Endothelial cell of umbilical vein (primary cell): Measurements from ENCODE around the gene BICD2.

Source experiments
- EZH2 ChIP-seq: IDR thresholded peaks from 2 replicates; pipeline ENCODE4 v1.6.1; 2012; ENCODE audit warnings: borderline replicate concordance, low read depth, mild to moderate bottlenecking, moderate library complexity, low read length, inconsistent platforms; ENCODE audit not compliant: severe bottlenecking
- FOS ChIP-seq: IDR thresholded peaks from 2 replicates; pipeline ENCODE4 v1.6.1; 2011; ENCODE audit warnings: mild to moderate bottlenecking, low read length, moderate library complexity, borderline replicate concordance; ENCODE audit not compliant: insufficient read depth
- GATA2 ChIP-seq: IDR thresholded peaks from 2 replicates; pipeline ENCODE4 v1.7.0; 2011; ENCODE audit warnings: low read depth, mild to moderate bottlenecking, moderate library complexity, mixed read lengths, low read length; ENCODE audit not compliant: insufficient read length, insufficient read depth
- JUN ChIP-seq: IDR thresholded peaks from 2 replicates; pipeline ENCODE4 v1.6.1; 2011; ENCODE audit warnings: borderline replicate concordance, low read depth; ENCODE audit not compliant: insufficient read length, insufficient read depth
- MYC ChIP-seq: IDR thresholded peaks from one replicate; pipeline ENCODE4 v1.6.1; 2011; ENCODE audit warnings: mild to moderate bottlenecking, low read depth, low read length
- POLR2A ChIP-seq: IDR thresholded peaks from 2 replicates; pipeline ENCODE4 v1.6.1; 2012; ENCODE audit warnings: low read depth, mild to moderate bottlenecking, control low read depth, low read length
- POLR2AphosphoS5 ChIP-seq: IDR thresholded peaks from 2 replicates; pipeline ENCODE4 v1.6.1; 2012; ENCODE audit warnings: low read depth, mild to moderate bottlenecking, control low read depth, low read length, moderate library complexity; ENCODE audit not compliant: insufficient read depth
- TF ChIP-seq, protein P1 (sequence below), 2 donors: IDR thresholded peaks; 1 replicate in 1 of 2; 2 replicates in 1 of 2; pipeline ENCODE4 v1.5.1; 2011; ENCODE audit warnings: low read length in 2 of 2, mild to moderate bottlenecking in 2 of 2, moderate library complexity in 2 of 2, control low read depth in 1 of 2, inconsistent platforms in 1 of 2, low read depth in 1 of 2; ENCODE audit not compliant: insufficient read depth in 1 of 2; ENCODE audit errors: extremely low read depth in 1 of 2
- TF ChIP-seq, protein P2 (sequence below): IDR thresholded peaks from 2 replicates; pipeline ENCODE4 v1.6.1; 2011; ENCODE audit not compliant: insufficient read depth, insufficient read length

DNA sequence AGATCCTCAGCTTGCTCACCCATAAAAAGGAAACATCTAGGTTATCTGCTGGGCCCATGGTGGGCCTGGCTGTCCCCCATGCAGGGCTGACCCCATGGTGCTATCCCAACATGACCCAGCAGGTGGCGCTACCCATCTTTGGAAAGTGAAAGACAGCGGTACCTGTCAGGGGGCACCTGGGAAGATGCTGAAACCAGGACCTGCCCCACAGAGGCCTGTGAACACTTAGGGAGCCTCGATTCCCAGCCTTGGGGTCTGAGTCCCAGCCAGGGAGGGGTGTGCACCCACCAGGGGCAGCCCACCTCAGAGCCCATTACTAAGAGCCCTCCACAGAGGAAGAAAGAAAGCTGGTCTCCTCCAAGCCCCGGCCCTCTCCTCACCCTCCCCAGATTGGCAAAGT, 48.1 kb downstream of the BICD2 start:
- TF ChIP-seq, protein P1, sequence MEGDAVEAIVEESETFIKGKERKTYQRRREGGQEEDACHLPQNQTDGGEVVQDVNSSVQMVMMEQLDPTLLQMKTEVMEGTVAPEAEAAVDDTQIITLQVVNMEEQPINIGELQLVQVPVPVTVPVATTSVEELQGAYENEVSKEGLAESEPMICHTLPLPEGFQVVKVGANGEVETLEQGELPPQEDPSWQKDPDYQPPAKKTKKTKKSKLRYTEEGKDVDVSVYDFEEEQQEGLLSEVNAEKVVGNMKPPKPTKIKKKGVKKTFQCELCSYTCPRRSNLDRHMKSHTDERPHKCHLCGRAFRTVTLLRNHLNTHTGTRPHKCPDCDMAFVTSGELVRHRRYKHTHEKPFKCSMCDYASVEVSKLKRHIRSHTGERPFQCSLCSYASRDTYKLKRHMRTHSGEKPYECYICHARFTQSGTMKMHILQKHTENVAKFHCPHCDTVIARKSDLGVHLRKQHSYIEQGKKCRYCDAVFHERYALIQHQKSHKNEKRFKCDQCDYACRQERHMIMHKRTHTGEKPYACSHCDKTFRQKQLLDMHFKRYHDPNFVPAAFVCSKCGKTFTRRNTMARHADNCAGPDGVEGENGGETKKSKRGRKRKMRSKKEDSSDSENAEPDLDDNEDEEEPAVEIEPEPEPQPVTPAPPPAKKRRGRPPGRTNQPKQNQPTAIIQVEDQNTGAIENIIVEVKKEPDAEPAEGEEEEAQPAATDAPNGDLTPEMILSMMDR (IDR thresholded peaks at IDR 0.05; ENCODE audit: extremely low read depth in 1 of 2, insufficient read depth in 1 of 2, low read depth in 1 of 2, low read length in 2 of 2), result peak; percentile 87 to 89
- TF ChIP-seq FOS (no peak), MYC (no peak), EZH2 (no peak), POLR2A (no peak), POLR2AphosphoS5 (no peak), JUN (no peak), GATA2 (no peak)
- TF ChIP-seq, protein P2, sequence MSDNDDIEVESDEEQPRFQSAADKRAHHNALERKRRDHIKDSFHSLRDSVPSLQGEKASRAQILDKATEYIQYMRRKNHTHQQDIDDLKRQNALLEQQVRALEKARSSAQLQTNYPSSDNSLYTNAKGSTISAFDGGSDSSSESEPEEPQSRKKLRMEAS, result no peak
